Activated CD4-positive, alpha-beta T cell treated with anti-CD3 and anti-CD28 coated beads, Interleukin-2, Interleukin-4, amounts not matched to agents 100 ng/mL and 50 ng/mL, durations not matched to agents 16 hours and 8 hours (primary cell): Measurements from ENCODE around the gene CREB3L2.
"Not testable (repeated sequence)": the region's sequence is repeated elsewhere in the genome, so short reads cannot be mapped to it uniquely, and the experiment has no call there.

Source experiments
- DNase-seq: peaks from one replicate; pipeline ENCODE4 v3.0.0-alpha.2; 2020; ENCODE audit warnings: low spot score

CREB3L2 gene

DNA sequence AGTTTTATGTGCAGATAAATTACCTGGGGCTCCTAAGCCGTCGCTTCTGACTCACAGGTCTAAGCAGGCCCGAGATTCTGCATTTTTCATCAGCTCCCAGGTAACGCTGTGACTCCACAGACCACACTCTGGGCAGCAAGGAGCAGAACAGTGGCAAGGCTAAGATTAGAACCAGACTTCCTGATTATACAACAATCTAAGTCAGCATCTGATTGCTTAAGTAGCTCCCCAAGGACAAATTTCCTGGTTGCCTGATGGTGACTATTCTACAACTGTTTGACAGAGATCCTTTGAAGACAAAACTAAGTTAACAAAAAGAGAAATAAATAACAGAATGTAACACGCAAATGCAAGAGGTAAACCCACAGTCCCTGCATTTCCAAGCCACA is 69.0 kb downstream of the CREB3L2 start:
- DNase-seq = no peak

DNA sequence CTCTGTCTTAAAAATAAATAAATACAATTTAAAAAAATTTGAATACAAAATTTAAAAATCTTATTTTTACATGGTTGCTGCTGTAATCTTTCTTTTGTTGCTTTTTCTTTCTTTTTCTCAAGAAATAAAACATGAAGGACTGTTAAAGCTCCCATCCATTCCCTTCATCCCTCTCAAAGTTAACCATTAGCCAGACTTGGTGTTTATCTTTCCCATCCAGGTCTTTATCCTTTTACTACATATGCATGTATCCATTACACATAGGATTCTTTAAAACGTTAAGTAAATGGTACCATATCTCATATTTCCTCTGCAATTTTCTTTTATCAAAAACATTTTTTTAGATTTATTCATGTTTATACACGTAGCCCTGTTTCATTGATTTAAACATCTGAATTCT is 70.1 kb downstream of the CREB3L2 start:
- no peak for DNase-seq

- DNase-seq = no peak
Observed at GRCh38 chr7:137930581-137930980, 71.3 kb downstream of the CREB3L2 start.

DNA sequence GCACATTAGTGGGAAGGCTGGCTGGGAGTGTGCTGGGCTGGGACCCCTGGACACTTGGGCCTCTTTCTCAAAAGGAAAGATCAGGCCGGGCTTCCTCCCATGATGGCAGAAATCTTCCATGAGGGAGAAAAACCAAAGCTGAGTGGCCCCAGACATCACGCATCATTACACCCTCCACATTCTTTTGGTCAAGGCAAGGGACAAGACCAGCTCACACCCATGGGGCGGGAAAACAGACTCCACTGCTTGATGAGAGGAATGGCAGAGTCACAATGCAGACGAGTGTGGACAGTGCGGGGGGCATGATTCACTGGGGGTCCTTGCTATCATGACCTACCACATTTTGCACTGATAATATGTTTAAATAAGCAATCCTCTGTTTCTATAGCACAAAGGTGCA is 73.3 kb downstream of the CREB3L2 start:
- DNase-seq = no peak

DNA sequence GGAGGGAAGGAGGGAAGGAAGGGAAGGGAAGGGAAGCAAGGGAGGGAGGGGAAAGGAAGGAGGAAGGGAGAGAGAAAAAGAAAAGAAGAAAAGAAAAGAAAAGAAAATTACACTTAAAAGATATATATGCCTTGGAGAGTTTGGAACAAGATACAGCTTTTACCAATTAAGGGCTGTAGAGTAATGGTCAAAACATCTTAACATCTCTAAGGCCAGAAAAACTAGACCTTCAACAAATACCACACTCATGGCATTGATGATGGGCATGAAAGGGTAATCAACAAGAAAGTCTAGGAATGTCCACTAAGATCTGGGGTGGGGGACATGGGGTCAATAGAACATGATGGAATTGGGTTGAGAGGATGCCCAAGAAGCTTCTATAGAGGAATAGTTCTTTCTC is 74.5 kb downstream of the CREB3L2 start:
- no peak for DNase-seq

GRCh38 chr7:137926206-137926605 is 75.7 kb downstream of the CREB3L2 start:
- not testable (repeated sequence) for DNase-seq

GRCh38 chr7:137925754-137926153 is 76.1 kb downstream of the CREB3L2 start:
- no peak for DNase-seq

GRCh38 chr7:137925091-137925490 is 76.8 kb downstream of the CREB3L2 start:
- no peak for DNase-seq

DNA sequence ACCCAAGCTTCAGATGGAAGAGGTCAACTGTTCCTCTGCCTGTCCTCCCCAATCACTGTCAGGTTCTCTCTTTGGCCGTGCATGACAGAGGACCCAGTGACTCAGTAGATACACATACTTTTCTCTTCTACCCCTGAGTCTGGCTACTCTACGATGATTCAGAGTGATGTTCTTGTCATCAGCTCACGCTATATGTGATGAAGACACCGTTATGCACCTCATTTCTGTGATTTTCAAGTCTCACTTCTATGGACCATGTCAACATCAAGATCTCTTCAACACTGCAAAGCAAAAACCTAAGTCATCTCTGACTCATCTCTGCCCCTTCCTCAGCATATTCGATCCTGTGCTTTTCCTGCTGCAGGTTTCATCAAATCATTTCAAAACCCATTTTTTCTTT is 78.5 kb downstream of the CREB3L2 start:
- DNase-seq = peak; percentile 77

DNA sequence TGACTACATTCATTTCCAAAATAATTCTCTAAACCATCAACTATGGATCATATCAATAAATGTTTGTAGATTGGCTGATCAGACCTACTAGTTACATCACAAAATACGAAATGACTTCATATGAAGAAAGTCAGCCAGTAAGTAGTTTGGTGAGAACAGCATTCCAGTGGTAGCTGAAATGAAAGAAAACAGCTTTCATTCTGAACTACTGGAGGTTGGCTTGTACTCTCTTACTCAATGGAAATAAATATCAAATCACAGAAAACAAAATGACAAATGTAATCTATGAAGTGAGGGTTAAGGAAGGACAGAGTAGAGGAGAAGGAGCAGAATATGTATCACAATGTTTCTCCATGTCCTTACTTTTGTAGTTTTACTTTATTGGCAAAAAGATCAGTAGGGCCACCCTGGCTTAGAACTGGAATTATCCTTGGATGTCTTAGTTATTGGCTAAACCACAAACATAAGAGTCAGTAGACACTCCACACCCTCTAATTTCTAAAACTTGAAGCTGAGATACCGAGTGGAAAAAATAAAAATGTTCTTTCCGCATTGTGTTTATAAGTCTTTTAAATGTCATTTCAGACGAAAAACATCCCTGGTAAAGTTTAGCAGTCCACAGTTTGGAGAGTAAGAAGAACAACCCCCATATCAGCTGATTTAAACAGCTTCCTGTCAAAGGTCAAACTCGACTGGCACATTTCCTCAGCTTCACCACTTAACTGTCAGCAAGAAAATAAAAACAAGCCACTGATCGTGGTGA is 81.1 kb downstream of the CREB3L2 start:
- DNase-seq = no peak

GRCh38 chr7:137919987-137920386 is 81.9 kb downstream of the CREB3L2 start:
- no peak for DNase-seq

DNA sequence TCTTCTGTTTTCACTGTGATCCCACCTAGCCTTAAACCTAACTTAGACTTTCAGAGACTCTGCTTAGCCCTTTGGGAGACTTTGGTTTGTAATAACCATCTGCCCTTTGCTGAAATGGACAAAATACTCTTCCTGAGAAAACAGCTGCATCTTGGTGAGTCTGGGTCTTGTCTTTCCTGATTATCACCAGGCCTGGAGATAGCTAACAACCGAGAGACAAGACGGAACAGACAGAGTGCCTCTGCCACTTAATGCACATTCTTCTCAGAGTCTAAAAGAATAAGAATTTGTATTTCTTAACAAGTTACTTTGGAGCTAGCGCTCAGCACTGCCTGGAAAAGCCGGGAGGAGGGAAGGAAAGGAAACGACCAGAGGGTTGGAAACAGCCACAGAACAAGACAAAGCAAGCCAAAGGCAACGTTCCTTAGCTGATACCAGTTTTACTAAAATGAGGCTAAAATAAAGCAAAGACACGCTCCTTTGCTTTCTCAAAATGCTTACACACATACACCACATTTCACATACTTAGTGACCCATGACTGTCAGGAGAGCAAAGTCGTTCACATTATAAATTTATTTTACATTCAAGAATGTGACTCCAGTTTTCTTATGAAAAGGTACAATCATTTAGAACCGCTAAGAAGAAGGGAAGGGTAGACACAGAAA is 84.8 kb downstream of the CREB3L2 start:
- DNase-seq = no peak

GRCh38 chr7:137916564-137916963 is 85.3 kb downstream of the CREB3L2 start:
- no peak for DNase-seq

DNA sequence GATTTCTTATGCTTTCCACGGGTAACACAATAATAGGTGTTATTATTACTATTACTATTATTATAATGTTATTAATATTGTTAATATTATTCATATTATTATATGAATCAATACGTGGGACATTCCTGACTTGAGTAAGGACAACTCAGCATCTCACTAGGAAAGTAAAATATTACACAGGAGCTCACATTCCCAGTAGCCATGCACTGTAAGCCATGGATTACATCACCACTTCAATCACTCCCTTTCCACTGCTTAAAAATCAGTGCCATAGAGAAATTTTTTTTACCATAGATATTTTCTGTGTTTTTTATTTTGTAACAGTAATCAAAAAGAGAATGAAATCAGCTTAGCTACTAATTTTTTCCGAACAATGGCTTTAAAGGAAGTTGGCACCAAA is 86.6 kb downstream of the CREB3L2 start:
- no peak for DNase-seq

GRCh38 chr7:137913985-137914384 is 87.9 kb downstream of the CREB3L2 start:
- DNase-seq = no peak

DNA sequence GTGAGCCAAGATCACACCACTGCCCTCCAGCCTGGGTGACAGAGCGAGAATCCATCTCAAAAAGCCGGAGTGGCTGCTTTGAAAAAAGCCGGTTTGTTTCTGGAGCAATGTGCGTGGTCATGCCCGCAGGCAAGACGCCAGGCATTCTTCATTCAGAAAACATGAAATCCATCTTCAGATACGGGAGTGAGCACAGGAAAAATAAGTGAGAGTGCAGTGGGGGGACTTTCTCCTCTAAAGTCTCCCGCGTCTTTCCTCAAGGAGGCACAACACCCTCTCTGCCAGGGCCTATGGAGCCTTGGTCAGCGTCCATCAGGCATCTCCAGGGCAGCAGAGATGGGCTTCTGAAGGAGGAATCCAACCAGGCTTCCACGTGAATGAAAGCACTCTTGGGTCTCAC is 92.8 kb downstream of the CREB3L2 start:
- no peak for DNase-seq

- DNase-seq = no peak
Observed at GRCh38 chr7:137908106-137908505, 93.8 kb downstream of the CREB3L2 start.

DNA sequence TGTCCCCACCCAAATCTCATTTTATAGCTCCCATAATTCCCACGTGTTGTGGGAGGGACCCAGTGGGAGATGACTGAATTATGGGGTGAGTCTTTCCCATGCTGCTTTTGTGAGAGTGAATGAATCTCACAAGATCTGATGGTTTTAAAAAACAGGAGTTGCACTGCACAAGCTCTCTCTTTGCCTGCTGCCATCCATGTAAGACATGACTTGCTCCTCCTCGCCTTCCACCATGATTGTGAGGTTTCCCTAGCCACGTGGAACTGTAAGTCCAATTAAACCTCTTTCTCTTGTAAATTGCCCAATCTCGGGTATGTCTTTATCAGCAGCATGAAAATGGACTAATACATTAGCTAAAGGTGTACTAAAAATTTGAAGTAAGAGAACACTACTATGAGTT is 95.2 kb downstream of the CREB3L2 start:
- DNase-seq = not testable (repeated sequence)

DNA sequence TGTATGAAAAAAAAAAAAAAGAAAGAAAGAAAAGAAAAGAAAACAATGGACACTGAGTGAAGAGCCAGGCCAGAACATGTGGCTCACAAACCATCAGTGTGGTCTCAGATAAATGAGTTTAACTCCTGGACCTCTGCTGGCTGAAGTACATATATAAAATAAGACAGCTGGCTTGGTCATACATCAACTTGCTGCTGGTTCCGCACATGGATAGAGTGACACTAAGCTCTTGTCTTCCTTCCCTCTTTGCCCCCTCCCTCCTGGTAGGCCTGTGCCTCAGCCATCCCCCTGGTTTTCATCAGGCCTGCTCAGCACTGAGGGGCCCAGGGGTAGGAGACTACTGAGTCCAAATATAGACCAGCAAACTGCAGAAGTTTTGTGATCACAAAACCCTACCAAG is 97.1 kb downstream of the CREB3L2 start:
- DNase-seq = no peak

DNA sequence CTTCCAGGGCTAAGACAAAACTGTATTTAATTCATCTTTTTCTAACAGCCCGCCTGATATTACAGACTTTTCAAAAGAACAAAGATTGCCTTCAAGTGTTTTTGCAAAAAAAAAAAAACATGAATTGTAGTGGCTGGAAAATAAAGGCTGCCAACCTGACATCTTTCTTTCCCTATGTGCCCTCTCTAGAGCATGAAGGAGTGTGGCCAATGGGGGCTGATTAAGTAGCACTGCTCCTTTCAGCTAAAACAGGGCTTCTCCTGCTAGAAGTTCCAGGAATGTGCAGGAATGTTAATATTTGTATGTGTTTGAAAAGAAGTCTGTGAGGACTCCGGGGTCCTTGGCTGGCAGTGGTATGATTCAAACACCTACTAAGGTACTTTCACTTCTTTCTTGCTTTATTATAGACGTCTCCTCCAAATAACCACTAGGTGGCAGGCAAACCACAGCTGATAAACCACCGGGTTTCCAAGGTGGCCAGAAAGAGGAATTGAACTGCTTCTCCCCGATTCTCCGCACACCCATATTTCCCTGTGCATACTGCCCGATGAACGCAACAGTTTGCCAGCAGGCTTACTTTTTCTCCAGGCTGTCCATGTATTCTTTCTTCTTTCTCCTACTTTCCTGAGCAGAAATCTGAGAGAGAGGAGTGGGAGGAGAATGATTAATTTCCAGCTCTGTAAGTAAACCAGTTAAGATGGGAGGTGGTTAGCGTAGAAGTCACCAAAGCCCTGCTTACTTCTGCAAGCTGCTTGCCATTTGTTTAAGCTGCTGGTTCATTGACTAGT is 98.3 kb downstream of the CREB3L2 start:
- peak; percentile 74 for DNase-seq

GRCh38 chr7:137900137-137900536 is 101.7 kb downstream of the CREB3L2 start:
- DNase-seq = no peak

DNA sequence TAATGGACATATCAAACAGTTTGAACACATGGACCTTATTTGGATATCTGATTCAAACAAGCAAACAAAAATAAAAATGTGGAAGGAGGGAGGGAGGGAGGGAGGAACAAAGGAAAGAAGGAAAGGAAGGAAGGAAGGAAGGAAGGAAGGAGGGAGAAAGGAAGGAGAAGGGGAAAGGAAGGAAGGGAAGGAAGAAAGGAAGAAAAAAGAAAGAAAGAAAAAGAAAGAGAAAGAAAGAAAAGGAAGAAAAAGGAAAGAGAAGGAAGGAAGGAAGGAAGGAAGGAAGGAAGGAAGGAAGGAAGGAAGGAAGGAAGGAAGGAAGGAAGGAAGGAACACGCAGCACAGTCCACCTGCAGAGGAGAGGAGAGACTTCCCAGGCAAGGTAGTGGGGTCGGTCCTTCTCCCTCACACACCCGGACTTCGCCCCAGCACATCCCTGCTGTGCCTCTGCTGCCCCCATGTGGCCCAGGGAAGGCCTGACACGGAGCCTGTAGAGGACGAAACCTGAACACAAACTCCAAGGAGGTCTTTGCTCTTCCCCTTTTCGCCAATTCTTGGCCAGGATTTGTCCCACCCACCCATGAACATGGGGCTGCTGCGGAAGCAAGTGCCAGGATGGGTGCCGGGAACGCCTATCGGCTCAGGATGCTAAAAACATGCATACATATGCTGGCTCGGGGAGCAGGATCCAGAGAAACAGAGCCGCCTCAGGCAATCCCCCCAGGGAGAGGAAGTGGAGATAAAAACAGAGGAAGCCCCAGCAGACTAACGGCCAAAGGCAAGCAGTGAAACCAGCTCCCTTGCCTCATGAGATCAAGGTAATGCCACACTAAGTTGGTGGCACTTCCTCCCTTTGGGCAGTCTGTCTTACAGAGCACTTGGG is 102.8 kb downstream of the CREB3L2 start:
- peak; percentile 85 for DNase-seq
